K562 (cell line): ENCODE data around the gene CUL1. TPM values are rescaled to one million over a fixed set of nuclear protein-coding genes. Genes with fewer than 3 reads are reported as not detected.

ENCODE experiments used
- ATAC-seq: fragments of 200-7000 bp; cut with Tn5 transposase; 3 replicates; pipeline ENCODE4 v1.9.1; 2020; ENCODE audit warnings: moderate library complexity
- BruUV-seq: library from RNA; stranded (reverse); fragments of 400-500 nt; replicated peaks from 2 replicates; lab custom pipeline; 2021; lab: Mats Ljungman, UMichigan
- CTCF ChIA-PET: fragments of 300-600 bp; formaldehyde crosslinking; extraction: SDS; loops from one replicate; lab custom pipeline; 2021; ENCODE audit warnings: low intra/inter-chr PET ratio; lab: Yijun Ruan, JAX
- POLR2A ChIA-PET: fragments of 300-600, 350-650 bp; sonication (Branson Sonifier 250); formaldehyde crosslinking; extraction: SDS; loops from one replicate; lab custom pipeline; 2021; ENCODE audit warnings: antibody characterized with exemption, inconsistent platforms; lab: Yijun Ruan, JAX
- DNase-seq, 4 experiments: peaks; one replicate each; pipeline versions ENCODE4 v3.0.0 to v3.0.0-alpha.2; 2011 to 2018; ENCODE audit warnings: low spot score in 3 of 4, mixed read lengths in 3 of 4; ENCODE audit errors: extremely low read depth in 1 of 4
- FAIRE-seq: peaks from 2 replicates; lab custom pipeline; 2011; peaks lifted over from hg19 to GRCh38; lab: Jason Lieb, UNC
- H2AFZ ChIP-seq: 2 replicates; pipeline ENCODE4 v1.6.0; 2011; ENCODE audit warnings: low read depth, low read length, control low read depth, inconsistent platforms
- H3K27ac ChIP-seq: fragments of 200-600 bp; 3 replicates; pipeline ENCODE4 v1.8.0; 2011; ENCODE audit warnings: low read depth, mild to moderate bottlenecking, control low read depth, inconsistent platforms, low read length, moderate library complexity, mixed read lengths; ENCODE audit errors: extremely low read depth
- H3K27me3 ChIP-seq, 2 experiments: fragments of 300-600 bp in 1 of 2; 2 replicates in 1 of 2; 3 replicates in 1 of 2; pipeline versions ENCODE4 v1.6.0 to v1.8.0; 2011; ENCODE audit warnings: inconsistent platforms in 2 of 2, low read length in 2 of 2, mild to moderate bottlenecking in 1 of 2, mixed read lengths in 1 of 2, moderate library complexity in 1 of 2; ENCODE audit not compliant: control insufficient read depth in 2 of 2, insufficient read depth in 2 of 2
- H3K36me3 ChIP-seq: fragments of 300-600 bp; 3 replicates; pipeline ENCODE4 v1.8.0; 2011; ENCODE audit warnings: mild to moderate bottlenecking, low read length, inconsistent platforms; ENCODE audit not compliant: control insufficient read depth, insufficient read depth
- H3K4me1 ChIP-seq, 2 experiments: fragments of 200-600 bp in 1 of 2; replicated peaks in 1 of 2; 2 replicates in 1 of 2; 3 replicates in 1 of 2; pipeline versions ENCODE4 v1.5.1 to v1.8.0; 2011; ENCODE audit warnings: inconsistent platforms in 2 of 2, low read length in 2 of 2, mild to moderate bottlenecking in 1 of 2, mixed read lengths in 1 of 2, moderate library complexity in 1 of 2; ENCODE audit not compliant: control insufficient read depth in 2 of 2, insufficient read depth in 2 of 2
- H3K4me2 ChIP-seq: 2 replicates; pipeline ENCODE4 v1.6.1; 2011; ENCODE audit warnings: low read length, control low read depth, inconsistent platforms, mixed read lengths; ENCODE audit not compliant: insufficient read depth
- H3K4me3 ChIP-seq: fragments of 200-600 bp; sonication (generic), shearing (Covaris generic); 2 replicates; pipeline ENCODE4 v1.5.1; 2016; ENCODE audit warnings: control low read depth, inconsistent platforms
- H3K79me2 ChIP-seq: fragments of 200-600 bp; 3 replicates; pipeline ENCODE4 v1.8.0; 2011; ENCODE audit warnings: low read length, inconsistent platforms; ENCODE audit not compliant: control insufficient read depth, insufficient read depth
- H3K9ac ChIP-seq, 2 experiments: 2 replicates each; pipeline versions ENCODE4 v1.6.0 to v1.6.1; 2011; ENCODE audit warnings: low read depth in 2 of 2, low read length in 2 of 2, control low read depth in 1 of 2, inconsistent platforms in 1 of 2, mild to moderate bottlenecking in 1 of 2, mixed read lengths in 1 of 2; ENCODE audit not compliant: insufficient read depth in 1 of 2
- H3K9me1 ChIP-seq: one replicate; pipeline ENCODE4 v1.6.0; 2011; ENCODE audit warnings: inconsistent platforms, mild to moderate bottlenecking, low read length, moderate library complexity; ENCODE audit not compliant: control insufficient read depth, insufficient read depth
- H3K9me3 ChIP-seq: replicated peaks from 2 replicates; pipeline ENCODE4 v1.5.1; 2011; ENCODE audit warnings: low read depth, low read length, inconsistent platforms; ENCODE audit not compliant: control insufficient read depth, insufficient read depth
- H4K20me1 ChIP-seq: replicated peaks from 2 replicates; pipeline ENCODE4 v1.6.1; 2011; ENCODE audit warnings: low read length, inconsistent platforms, mixed read lengths; ENCODE audit not compliant: control insufficient read depth, insufficient read depth
- MCM2 ChIP-seq: fragments of 450-650 bp; IDR thresholded peaks from 2 replicates; pipeline ENCODE4 v1.6.1; 2017; ENCODE audit warnings: low read depth, mild to moderate bottlenecking
- WHSC1 ChIP-seq: IDR thresholded peaks from one replicate; pipeline ENCODE4 v1.6.1; 2012; ENCODE audit warnings: low read length, control low read depth, inconsistent platforms
- ZBTB40 ChIP-seq, 2 experiments: fragments of 450-650 bp in 1 of 2; sonication (generic) in 1 of 2; formaldehyde crosslinking in 1 of 2; IDR thresholded peaks; 2 replicates each; pipeline versions ENCODE4 v1.7.1 to v1.9.0; 2016 to 2022; ENCODE audit warnings: inconsistent platforms in 1 of 2, mild to moderate bottlenecking in 1 of 2, missing genetic modification reagents in 1 of 2
- WGBS: fragments of 100-300 bp; shearing (Covaris generic); methylation state at CpG from one replicate; pipeline ENCODE4 v1.1.6; 2016; ENCODE audit warnings: low coverage, mixed read lengths; ENCODE audit not compliant: insufficient coverage; ENCODE audit errors: missing lambda C conversion rate; 5-methylcytosine and 5-hydroxymethylcytosine counted together
- in situ Hi-C: fragments of 300-500 bp; cut with MboI; formaldehyde crosslinking; loops from 4 replicates; pipeline ENCODE4 v1.15.0; 2018; ENCODE audit warnings: inconsistent platforms, mixed read lengths
- intact Hi-C: fragments of 100-400 bp; cut with micrococcal nuclease; formaldehyde crosslinking; loops from 2 replicates; pipeline ENCODE4 v1.14.2; 2022
- polyA plus RNA-seq, 8 experiments: library from polyadenylated mRNA; depleted of rRNA in 4 of 8; stranded (reverse) in 5 of 8; unstranded in 3 of 8; fragments of >200 nt; fragmentation: Nextera tagmentation in 2 of 8; fragmentation: Illumina TruSeq in 1 of 8; extraction: Ambion mirVana in 2 of 8; extraction: Trizol in 1 of 8; gene quantifications; 2 replicates each; pipeline versions ENCODE4 v1.2.1 to v1.2.3, GENCODE V29; 2011 to 2014; ENCODE audit warnings: inconsistent platforms in 1 of 8, missing spikeins in 1 of 8
- total RNA-seq, 7 experiments: library from RNA; depleted of rRNA in 6 of 7; stranded (reverse); fragments of >200 nt in 6 of 7; fragmentation: Illumina TruSeq in 2 of 7; extraction: Trizol in 2 of 7; gene quantifications; 2 replicates each; pipeline versions ENCODE4 v1.2.1 to v1.2.3, GENCODE V29; 2011 to 2021; ENCODE audit warnings: low replicate concordance in 1 of 7

The CUL1 gene
- total and polyA plus RNA-seq, 9 of the 15 experiments (the other 6 are each of a cell fraction or from before 2014, with no cell fraction given) = 31.5 to 107 (median 96.5) TPM

DNA sequence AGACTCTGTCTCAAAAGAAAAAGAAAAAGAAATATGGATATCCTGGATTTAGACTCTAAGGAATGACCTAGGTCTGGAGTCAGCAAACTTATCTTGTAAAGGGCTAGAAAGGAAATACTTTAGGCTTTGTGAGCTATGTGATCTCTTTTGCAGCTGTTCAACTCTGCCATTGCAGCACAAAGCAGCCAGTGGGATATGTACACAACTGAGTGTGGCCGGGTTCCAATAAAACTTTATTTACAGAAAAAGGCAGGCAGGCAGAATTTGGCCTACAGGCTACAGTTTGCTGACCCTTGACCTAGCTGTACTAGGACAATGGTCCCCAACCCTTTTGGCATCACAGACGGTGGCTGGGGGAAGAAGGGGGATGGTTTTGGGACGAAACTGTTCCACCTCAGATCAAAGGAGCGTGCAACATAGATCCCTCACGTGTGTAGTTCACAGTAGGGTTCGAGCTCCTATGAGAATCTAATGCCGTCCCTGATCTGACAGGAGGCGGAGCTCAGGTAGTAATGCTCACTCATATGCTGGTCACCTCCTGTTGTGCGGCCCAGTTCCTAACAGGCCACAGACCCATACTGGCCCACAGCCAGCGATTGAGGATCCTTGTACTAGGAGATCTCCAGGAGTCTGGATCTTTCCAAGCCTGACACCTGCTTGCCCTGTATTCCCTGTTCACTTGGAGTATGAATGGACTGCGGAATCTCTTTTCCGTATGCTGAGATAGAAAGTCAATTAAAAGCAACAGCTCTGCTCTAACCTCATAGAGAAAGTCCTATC lies 63.0 kb downstream of the CUL1 start:
- TF ChIP-seq MCM2 (no peak), WHSC1 (peak; percentile 78), ZBTB40 (IDR thresholded peaks at IDR 0.05) (peak; percentile 87), ZBTB40 (CRISPR knock-in tag; IDR thresholded peaks at IDR 0.05) (peak; percentile 55)
- no peak for FAIRE-seq
- Histone ChIP-seq H3K79me2 (no peaks in the 10 kb centered on the region), H3K9me1 (no peaks in the 10 kb centered on the region), H3K4me3 (no peak overlapping the region), H4K20me1 (no peaks in the 10 kb centered on the region), H3K27me3 (no peaks in the 10 kb centered on the region), H3K4me1 (no peaks in the 10 kb centered on the region), H3K36me3 (peaks cover 83% of the 10 kb centered on the region; the same call in 2 of the 3 replicates), H3K27ac (no peak overlapping the region), H3K9me3 (no peaks in the 10 kb centered on the region), H2AFZ (no peak overlapping the region), H3K9ac (no peak overlapping the region), H3K4me2 (no peak overlapping the region)
- 95% methylated on average over 12 of the region's 12 CpGs for WGBS
- in situ Hi-C loops (no loop called here), intact Hi-C loops (no loop called here)
- ATAC-seq = no peak; the same call in 1 of the 3 replicates
- DNase-seq = no peak
- ChIA-PET CTCF (no interaction called here), POLR2A (interaction anchor here (1.1 kb wide), 1 partner anchor 43 kb away, joined by 3 read pairs; no protein-coding TSS in a partner anchor)
- no TSS peak for BruUV-seq
